SK-N-DZ (cell line): ENCODE measurements around the gene FGF19.
A peak's percentile ranks its signal among the peaks of the same experiment; 100 is the strongest.

Experiments
- DNase-seq: peaks from one replicate; pipeline ENCODE4 v3.0.0-alpha.2; 2015; ENCODE audit warnings: low spot score

Gene FGF19

GRCh38 chr11:69718147-69718546, 14.3 kb upstream of the FGF19 start:
- DNase-seq = peak; percentile 76

GRCh38 chr11:69716891-69717747, 13.3 kb upstream of the FGF19 start:
- DNase-seq = no peak

- DNase-seq = no peak
These were observed 12.3 kb upstream of the FGF19 start for GRCh38 chr11:69716099-69716498.

GRCh38 chr11:69715446-69715845, 11.6 kb upstream of the FGF19 start:
- DNase-seq = no peak

- DNase-seq = no peak
These were observed 8.3 kb upstream of the FGF19 start for GRCh38 chr11:69711822-69712801.

GRCh38 chr11:69708736-69709401, 5.0 kb upstream of the FGF19 start:
- DNase-seq = no peak

GRCh38 chr11:69707176-69707575, 3.4 kb upstream of the FGF19 start:
- no peak for DNase-seq

- DNase-seq = no peak
These were observed 2.3 kb upstream of the FGF19 start for GRCh38 chr11:69705901-69706787.

- DNase-seq = no peak
These were observed 1.6 kb upstream of the FGF19 start for GRCh38 chr11:69705351-69705811.

- peak; percentile 47 for DNase-seq
These were observed 859 bp upstream of the FGF19 start for GRCh38 chr11:69704508-69705253.

GRCh38 chr11:69703453-69703767, 412 bp downstream of the FGF19 start:
- DNase-seq = no peak

- DNase-seq = no peak
These were observed 911 bp downstream of the FGF19 start for GRCh38 chr11:69702769-69703452.

- no peak for DNase-seq
These were observed 1.6 kb downstream of the FGF19 start for GRCh38 chr11:69702239-69702691.

GRCh38 chr11:69700278-69701140, 3.3 kb downstream of the FGF19 start:
- DNase-seq = peak; percentile 71

GRCh38 chr11:69699213-69699612, 4.6 kb downstream of the FGF19 start:
- no peak for DNase-seq

- DNase-seq = no peak
These were observed 5.5 kb downstream of the FGF19 start for GRCh38 chr11:69698362-69698761.

- DNase-seq = no peak
These were observed 6.0 kb downstream of the FGF19 start for GRCh38 chr11:69697861-69698260.

- no peak for DNase-seq
These were observed 6.4 kb downstream of the FGF19 start for GRCh38 chr11:69697469-69697843.
